Activated T-cell treated with anti-CD3 and anti-CD28 coated beads, Interleukin-2, amount 50 U/mL, for 72 hours (primary cell): ENCODE measurements around the gene NAP1L3. TPM values are rescaled to one million over a fixed set of nuclear protein-coding genes. Genes with fewer than 3 reads are reported as not detected.

Experiments
- ATAC-seq, 2 donors: fragments of 150-1000 bp; cut with Tn5 transposase; replicated peaks in 1 of 2; 2 replicates each; pipeline ENCODE4 v1.10.0; 2021; ENCODE audit warnings: moderate library complexity in 2 of 2, mild to moderate bottlenecking in 1 of 2
- DNase-seq, 2 donors: peaks; one replicate each; pipeline ENCODE4 v3.0.0; 2021 to 2022; ENCODE audit warnings: mixed read lengths in 1 of 2
- H3K27ac Mint-ChIP-seq: one replicate; pipeline ENCODE4 v1.8.0; 2022; ENCODE audit warnings: mild to moderate bottlenecking, moderate library complexity, mixed read lengths
- H3K27me3 Mint-ChIP-seq: one replicate; pipeline ENCODE4 v1.8.0; 2022; ENCODE audit warnings: low read depth, mixed read lengths
- H3K36me3 Mint-ChIP-seq, 2 donors: one replicate each; pipeline ENCODE4 v1.8.0; 2022; ENCODE audit warnings: mixed read lengths in 2 of 2, mild to moderate bottlenecking in 1 of 2; ENCODE audit not compliant: insufficient read depth in 2 of 2
- H3K4me1 Mint-ChIP-seq: one replicate; pipeline ENCODE4 v1.8.0; 2022; ENCODE audit warnings: low read depth, mixed read lengths
- H3K4me3 Mint-ChIP-seq, 2 donors: one replicate each; pipeline ENCODE4 v1.8.0; 2022; ENCODE audit warnings: mild to moderate bottlenecking in 2 of 2, mixed read lengths in 2 of 2, moderate library complexity in 2 of 2
- H3K9me3 Mint-ChIP-seq, 2 donors: one replicate each; pipeline ENCODE4 v1.8.0; 2022; ENCODE audit warnings: mixed read lengths in 2 of 2
- total RNA-seq, 2 donors: library from RNA; stranded (reverse); gene quantifications; one replicate each; pipeline ENCODE4 v1.2.3, GENCODE V29; 2022

NAP1L3 gene, protein sequence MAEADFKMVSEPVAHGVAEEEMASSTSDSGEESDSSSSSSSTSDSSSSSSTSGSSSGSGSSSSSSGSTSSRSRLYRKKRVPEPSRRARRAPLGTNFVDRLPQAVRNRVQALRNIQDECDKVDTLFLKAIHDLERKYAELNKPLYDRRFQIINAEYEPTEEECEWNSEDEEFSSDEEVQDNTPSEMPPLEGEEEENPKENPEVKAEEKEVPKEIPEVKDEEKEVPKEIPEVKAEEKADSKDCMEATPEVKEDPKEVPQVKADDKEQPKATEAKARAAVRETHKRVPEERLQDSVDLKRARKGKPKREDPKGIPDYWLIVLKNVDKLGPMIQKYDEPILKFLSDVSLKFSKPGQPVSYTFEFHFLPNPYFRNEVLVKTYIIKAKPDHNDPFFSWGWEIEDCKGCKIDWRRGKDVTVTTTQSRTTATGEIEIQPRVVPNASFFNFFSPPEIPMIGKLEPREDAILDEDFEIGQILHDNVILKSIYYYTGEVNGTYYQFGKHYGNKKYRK
- 1 to 10 TPM; 2.5 to 3.6 TPM for total RNA-seq

DNA sequence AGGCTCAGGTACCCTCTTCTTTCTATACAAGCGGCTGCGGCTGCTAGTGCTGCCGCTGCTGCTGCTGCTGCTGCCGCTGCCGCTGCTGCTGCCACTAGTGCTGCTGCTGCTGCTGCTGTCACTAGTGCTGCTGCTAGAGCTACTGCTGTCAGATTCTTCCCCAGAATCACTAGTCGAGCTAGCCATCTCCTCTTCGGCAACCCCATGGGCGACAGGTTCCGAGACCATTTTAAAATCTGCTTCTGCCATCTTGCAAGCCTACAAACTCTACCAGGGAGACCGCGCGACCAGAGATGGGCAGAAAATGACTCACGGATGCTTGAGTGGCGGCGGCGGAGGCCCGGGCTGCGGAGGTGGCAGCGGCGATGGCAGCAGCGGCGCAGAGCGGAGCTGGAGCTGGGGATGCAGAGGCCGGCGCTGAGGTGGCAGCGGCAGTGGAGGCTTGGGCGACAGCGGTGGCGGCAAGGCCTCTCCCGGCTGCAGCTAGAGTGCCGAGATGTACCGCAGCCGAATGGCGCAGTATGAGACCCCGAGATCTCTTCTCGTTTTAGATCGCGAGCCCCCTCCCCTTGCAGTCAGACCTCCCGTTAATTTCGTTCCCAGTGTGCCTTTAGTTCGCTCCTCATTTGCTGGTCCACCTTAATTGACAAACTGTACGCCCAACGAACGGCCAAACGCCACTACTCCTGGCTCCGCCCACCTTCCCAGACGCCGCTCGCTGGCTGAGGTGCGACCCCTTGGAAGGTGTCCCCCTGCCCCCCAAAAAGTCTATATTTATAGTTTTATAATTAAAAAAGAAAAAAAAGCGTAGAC lies at the start of gene NAP1L3:
NAP1L3 (minus strand) TSS at position 523 of the 813 bp plus-strand sequence; CDS start at position 249, 274 bp downstream.
- Mint-ChIP-seq H3K36me3 (no peaks in the 10 kb centered on the region), H3K4me1 (peaks cover 13% of the 10 kb centered on the region), H3K27ac (peak within 1 kb of the TSS; percentile 91), H3K9me3 (no peaks in the 10 kb centered on the region), H3K4me3 (peak within 1 kb of the TSS; percentile 82 to 93), H3K27me3 (peaks cover 21% of the 10 kb centered on the region)
- peak; percentile 69 to 79 for DNase-seq
- ATAC-seq, result peak; percentile 94 to 95

- DNase-seq (no peak), ATAC-seq (no peak)
- Mint-ChIP-seq H3K36me3 (no peaks in the 10 kb centered on the region), H3K27ac (no peak overlapping the region), H3K4me1 (no peaks in the 10 kb centered on the region), H3K4me3 (no peak overlapping the region), H3K27me3 (no peaks in the 10 kb centered on the region), H3K9me3 (no peaks in the 10 kb centered on the region)
Observed at GRCh38 chrX:93711076-93711475, 37.7 kb upstream of the NAP1L3 start.

GRCh38 chrX:93703701-93704100 lies 30.3 kb upstream of the NAP1L3 start:
- H3K4me1 Mint-ChIP-seq, result no peaks in the 10 kb centered on the region
- H3K4me3 Mint-ChIP-seq, result no peak overlapping the region

DNA sequence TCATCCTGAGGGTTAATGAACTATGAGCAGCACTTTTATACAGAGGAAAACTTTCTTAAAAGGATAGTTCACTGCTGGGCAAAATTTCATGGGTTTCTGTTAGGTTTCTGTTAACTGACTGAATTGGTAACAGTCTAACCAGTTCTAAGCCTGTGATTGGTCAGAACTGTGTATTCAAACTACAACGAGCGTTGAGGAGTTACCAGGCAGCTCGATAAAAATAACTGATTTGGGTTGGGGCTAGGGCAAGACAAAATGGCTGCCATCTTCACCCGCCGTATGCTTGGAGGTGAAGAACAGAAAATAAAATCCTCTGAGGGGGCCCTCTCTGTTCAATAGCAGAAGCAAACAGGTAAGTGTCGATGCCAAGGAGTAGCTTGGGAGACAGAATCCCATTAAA lies 22.6 kb upstream of the NAP1L3 start:
- no peak overlapping the region for H3K27ac Mint-ChIP-seq
- no peaks in the 10 kb centered on the region for H3K4me1 Mint-ChIP-seq
- peaks cover 0 to 1% of the 10 kb centered on the region in 2 donors for H3K36me3 Mint-ChIP-seq
- H3K27me3 Mint-ChIP-seq, result peaks cover 16% of the 10 kb centered on the region
- ATAC-seq, result no peak
- H3K9me3 Mint-ChIP-seq, result no peaks in the 10 kb centered on the region
- DNase-seq, result no peak
- no peak overlapping the region for H3K4me3 Mint-ChIP-seq

More at GRCh38 chrX:93703701-93704100, 30.3 kb upstream of the NAP1L3 start:
- Mint-ChIP-seq H3K36me3 (no peaks in the 10 kb centered on the region), H3K27ac (no peak overlapping the region), H3K27me3 (peaks cover 10% of the 10 kb centered on the region), H3K9me3 (no peaks in the 10 kb centered on the region)
- ATAC-seq, result no peak
- DNase-seq, result no peak

GRCh38 chrX:93673869-93674271 lies 492 bp upstream of the NAP1L3 start, which contains the start of gene FAM133A:
Gene FAM133A, plus strand, starts transcription at chrX:93674206. Its CDS starts 35,214 bp downstream, at chrX:93709420.
- peaks cover 26% of the 10 kb centered on the region for H3K27me3 Mint-ChIP-seq
- H3K27ac Mint-ChIP-seq, result peak within 1 kb of the TSS; percentile 91
- peaks cover 13% of the 10 kb centered on the region for H3K4me1 Mint-ChIP-seq
- no peaks in the 10 kb centered on the region for H3K9me3 Mint-ChIP-seq
- H3K4me3 Mint-ChIP-seq, result peak within 1 kb of the TSS; percentile 82 to 93
- no peaks in the 10 kb centered on the region for H3K36me3 Mint-ChIP-seq
- DNase-seq, result no peak
- no peak for ATAC-seq

- Mint-ChIP-seq H3K27me3 (peaks cover 37% of the 10 kb centered on the region), H3K9me3 (no peaks in the 10 kb centered on the region), H3K27ac (no peak overlapping the region), H3K4me1 (no peaks in the 10 kb centered on the region), H3K36me3 (peaks cover 0 to 2% of the 10 kb centered on the region in 2 donors), H3K4me3 (no peak overlapping the region)
- DNase-seq, result no peak
- ATAC-seq, result no peak
Observed at GRCh38 chrX:93660575-93660974, 12.8 kb downstream of the NAP1L3 start.

- Mint-ChIP-seq H3K4me1 (no peaks in the 10 kb centered on the region), H3K9me3 (no peaks in the 10 kb centered on the region), H3K27me3 (peaks cover 19% of the 10 kb centered on the region), H3K27ac (no peak overlapping the region), H3K36me3 (peaks cover 2 to 3% of the 10 kb centered on the region in 2 donors), H3K4me3 (no peak overlapping the region)
- DNase-seq (no peak), ATAC-seq (no peak)
Observed at GRCh38 chrX:93649381-93649780, 24.0 kb downstream of the NAP1L3 start.

- Mint-ChIP-seq H3K4me3 (no peak overlapping the region), H3K4me1 (no peaks in the 10 kb centered on the region), H3K27ac (no peak overlapping the region), H3K36me3 (no peaks in the 10 kb centered on the region), H3K27me3 (no peaks in the 10 kb centered on the region), H3K9me3 (no peaks in the 10 kb centered on the region)
- ATAC-seq (no peak), DNase-seq (no peak)
Observed at GRCh38 chrX:93637591-93637990, 35.8 kb downstream of the NAP1L3 start.

Other genes with a start within 250 kb of the NAP1L3 start
- gene FAM133A, start 628 bp upstream of the NAP1L3 start, total RNA-seq, result not detected